Ascending aorta (tissue), 2 donors: ENCODE measurements around the gene IL18BP. TPM values are rescaled to one million over a fixed set of nuclear protein-coding genes. Genes with fewer than 3 reads are reported as not detected.

Experiments
- DNase-seq, 2 donors: peaks; one replicate each; pipeline ENCODE4 v3.0.0-alpha.2; 2019; ENCODE audit warnings: low spot score in 2 of 2
- H3K27ac ChIP-seq, 2 donors: fragments of 200-600 bp; sonication (generic); one replicate each; pipeline ENCODE4 v1.5.1; 2016 to 2017; ENCODE audit warnings: mild to moderate bottlenecking in 1 of 2
- H3K27me3 ChIP-seq: fragments of 200-600 bp; sonication (generic); one replicate; pipeline ENCODE4 v1.5.1; 2017
- H3K36me3 ChIP-seq, 2 donors: fragments of 200-600 bp; sonication (generic); one replicate each; pipeline ENCODE4 v1.5.1; 2016
- H3K4me1 ChIP-seq, 2 donors: fragments of 200-600 bp; sonication (generic); one replicate each; pipeline ENCODE4 v1.5.1; 2016 to 2017; ENCODE audit warnings: mild to moderate bottlenecking in 1 of 2
- H3K4me3 ChIP-seq, 2 donors: fragments of 200-600 bp; sonication (generic); one replicate each; pipeline ENCODE4 v1.5.1; 2016 to 2017; ENCODE audit warnings: mild to moderate bottlenecking in 1 of 2
- H3K9me3 ChIP-seq, 2 donors: fragments of 200-600 bp; sonication (generic); one replicate each; pipeline ENCODE4 v1.5.1; 2016
- CTCF ChIP-seq, 3 experiments: fragments of 200-600 bp in 2 of 3; fragments of 450-650 bp in 1 of 3; sonication (generic) in 2 of 3; IDR thresholded peaks; one replicate each; pipeline ENCODE4 v1.5.1; 2016 to 2019; ENCODE audit warnings: antibody characterized with exemption in 3 of 3, mild to moderate bottlenecking in 1 of 3, moderate library complexity in 1 of 3
- intact Hi-C: fragments of 100-400 bp; cut with DNase I; formaldehyde crosslinking; loops from one replicate; pipeline ENCODE4 v1.15.1; 2023
- total RNA-seq: library from RNA; depleted of rRNA; stranded (reverse); fragments of >200 nt; gene quantifications from one replicate; pipeline ENCODE4 v1.1.0, GENCODE V29; 2016

IL18BP gene
- 5.0 TPM for total RNA-seq

GRCh38 chr11:71998649-71999310 lies at the start of gene IL18BP:
Gene IL18BP, plus strand, starts transcription at chr11:71998909. Its CDS starts 1,076 bp downstream, at chr11:71999985.
- H3K4me1 ChIP-seq = peaks cover 8% of the 10 kb centered on the region in 2 donors
- intact Hi-C loops = no loop called here
- no peaks in the 10 kb centered on the region for H3K9me3 ChIP-seq
- DNase-seq = peak in 1 of 2 donors; percentile 75
- H3K36me3 ChIP-seq = peaks cover 34 to 48% of the 10 kb centered on the region in 2 donors
- no peaks in the 10 kb centered on the region for H3K27me3 ChIP-seq
- peak within 1 kb of the TSS; percentile 7 to 45 for H3K4me3 ChIP-seq
- H3K27ac ChIP-seq = peak within 1 kb of the TSS; percentile 59 to 67
- no peak for TF ChIP-seq CTCF (IDR thresholded peaks at IDR 0.05)

GRCh38 chr11:71949034-71949433 lies 49.7 kb upstream of the IL18BP start:
- Histone ChIP-seq H3K4me1 (peaks cover 0 to 13% of the 10 kb centered on the region in 2 donors), H3K36me3 (no peaks in the 10 kb centered on the region), H3K27ac (no peak overlapping the region), H3K27me3 (no peaks in the 10 kb centered on the region), H3K4me3 (no peak overlapping the region), H3K9me3 (no peaks in the 10 kb centered on the region)
- no peak for DNase-seq
- no peak for TF ChIP-seq CTCF (IDR thresholded peaks at IDR 0.05)
- intact Hi-C loops = no loop called here

DNA sequence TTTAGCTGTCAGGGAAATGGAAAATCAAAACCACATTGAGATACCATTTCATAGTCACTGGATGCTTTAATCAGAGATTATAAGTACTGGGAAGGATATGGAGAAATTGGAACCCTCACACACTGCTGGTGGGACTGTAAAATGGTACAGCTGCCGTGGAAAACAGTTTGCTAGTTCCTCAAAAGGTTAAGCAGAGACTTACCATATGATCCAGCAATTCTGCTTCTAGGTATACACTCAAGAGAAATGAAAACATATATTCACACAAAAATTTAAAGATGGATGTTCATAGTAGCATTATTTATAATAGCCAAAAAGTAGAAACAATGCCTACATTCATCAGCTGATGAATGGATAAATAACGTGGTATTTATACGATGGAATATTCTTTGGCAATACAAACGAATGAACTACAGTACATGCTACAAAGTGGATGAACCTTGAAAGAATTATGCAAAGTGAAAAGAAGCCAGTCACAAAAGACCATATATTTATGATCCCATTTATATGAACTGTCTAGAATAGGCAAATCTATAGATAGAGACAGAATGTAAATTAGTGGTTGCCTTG lies 46.9 kb upstream of the IL18BP start:
- Histone ChIP-seq H3K27me3 (no peaks in the 10 kb centered on the region), H3K4me1 (peaks cover 0 to 7% of the 10 kb centered on the region in 2 donors), H3K4me3 (no peak overlapping the region), H3K27ac (no peak overlapping the region), H3K36me3 (no peaks in the 10 kb centered on the region), H3K9me3 (no peaks in the 10 kb centered on the region)
- DNase-seq = no peak
- TF ChIP-seq CTCF (IDR thresholded peaks at IDR 0.05) = no peak
- intact Hi-C loops = no loop called here

GRCh38 chr11:71955898-71956456 lies 42.7 kb upstream of the IL18BP start:
- intact Hi-C loops = no loop called here
- Histone ChIP-seq H3K9me3 (no peaks in the 10 kb centered on the region), H3K27me3 (no peaks in the 10 kb centered on the region), H3K4me3 (no peak overlapping the region), H3K27ac (no peak overlapping the region), H3K36me3 (peaks cover 11 to 14% of the 10 kb centered on the region in 2 donors), H3K4me1 (no peaks in the 10 kb centered on the region)
- no peak for DNase-seq
- TF ChIP-seq CTCF (IDR thresholded peaks at IDR 0.05) = no peak

- Histone ChIP-seq H3K9me3 (no peaks in the 10 kb centered on the region), H3K36me3 (peaks cover 21 to 28% of the 10 kb centered on the region in 2 donors), H3K4me3 (no peak overlapping the region), H3K27ac (peak overlapping the region; percentile 4 to 24), H3K4me1 (no peaks in the 10 kb centered on the region), H3K27me3 (no peaks in the 10 kb centered on the region)
- DNase-seq = no peak
- TF ChIP-seq CTCF (IDR thresholded peaks at IDR 0.05) = no peak
- intact Hi-C loops = no loop called here
Observed at GRCh38 chr11:71962428-71963038, 36.2 kb upstream of the IL18BP start.
